OCI-LY3 (cell line): ENCODE measurements around the gene RAPGEF2.

Source experiments
- H2AFZ ChIP-seq: fragments of 200-600, 300-600 bp; shearing (Covaris generic); 2 replicates; pipeline ENCODE4 v1.6.0; 2014; ENCODE audit warnings: antibody characterized with exemption, low read depth, low read length
- H3K27ac ChIP-seq: fragments of 200-600, 300-600 bp; sonication (generic); 2 replicates; pipeline ENCODE4 v1.5.1; 2014; ENCODE audit warnings: mild to moderate bottlenecking, low read length, moderate library complexity, mixed read lengths
- H3K27me3 ChIP-seq: fragments of 200-600, 300-600 bp; sonication (generic); 2 replicates; pipeline ENCODE4 v1.6.1; 2014; ENCODE audit warnings: low read depth, low read length, mixed read lengths
- H3K36me3 ChIP-seq: fragments of 200-600, 300-600 bp; sonication (generic); replicated peaks from 2 replicates; pipeline ENCODE3; 2014; ENCODE audit warnings: low read depth, low read length, mixed read lengths
- H3K4me1 ChIP-seq: fragments of 300-600, 200-600 bp; sonication (generic); 2 replicates; pipeline ENCODE4 v1.6.1; 2014; ENCODE audit warnings: low read length, mixed read lengths
- H3K4me2 ChIP-seq: fragments of 200-600, 300-600 bp; sonication (generic); 2 replicates; pipeline ENCODE4 v1.6.1; 2014; ENCODE audit warnings: low read length, mixed read lengths
- H3K4me3 ChIP-seq: fragments of 300-600, 200-600 bp; sonication (generic); 2 replicates; pipeline ENCODE4 v1.5.1; 2014; ENCODE audit warnings: antibody characterized with exemption, mild to moderate bottlenecking, low read length, moderate library complexity
- H3K79me2 ChIP-seq: fragments of 300-600, 200-600 bp; shearing (Covaris generic); 2 replicates; pipeline ENCODE4 v1.6.1; 2014; ENCODE audit warnings: mild to moderate bottlenecking, low read length, mixed read lengths
- H3K9ac ChIP-seq: fragments of 300-600, 200-600 bp; shearing (Covaris generic); 2 replicates; pipeline ENCODE4 v1.6.0; 2014; ENCODE audit warnings: mild to moderate bottlenecking, low read length, moderate library complexity
- H3K9me3 ChIP-seq: fragments of 200-600, 300-600 bp; shearing (Covaris generic); 2 replicates; pipeline ENCODE4 v1.6.1; 2014; ENCODE audit warnings: low read length, mixed read lengths; ENCODE audit not compliant: insufficient read depth
- H4K20me1 ChIP-seq: fragments of 200-600, 300-600 bp; sonication (generic); 2 replicates; pipeline ENCODE4 v1.6.1; 2016; ENCODE audit warnings: low read length, mixed read lengths; ENCODE audit not compliant: insufficient read depth
- CTCF ChIP-seq: fragments of 200-600, 300-600 bp; sonication (generic); IDR thresholded peaks from 2 replicates; pipeline ENCODE4 v1.5.1; 2014; ENCODE audit warnings: antibody characterized with exemption, low read length, low read depth
- EZH2phosphoT487 ChIP-seq: fragments of 200-600 bp; shearing (Covaris generic); IDR thresholded peaks from 2 replicates; pipeline ENCODE4 v1.6.1; 2018; ENCODE audit warnings: antibody characterized with exemption, mixed run types, low read depth

RAPGEF2 gene

DNA sequence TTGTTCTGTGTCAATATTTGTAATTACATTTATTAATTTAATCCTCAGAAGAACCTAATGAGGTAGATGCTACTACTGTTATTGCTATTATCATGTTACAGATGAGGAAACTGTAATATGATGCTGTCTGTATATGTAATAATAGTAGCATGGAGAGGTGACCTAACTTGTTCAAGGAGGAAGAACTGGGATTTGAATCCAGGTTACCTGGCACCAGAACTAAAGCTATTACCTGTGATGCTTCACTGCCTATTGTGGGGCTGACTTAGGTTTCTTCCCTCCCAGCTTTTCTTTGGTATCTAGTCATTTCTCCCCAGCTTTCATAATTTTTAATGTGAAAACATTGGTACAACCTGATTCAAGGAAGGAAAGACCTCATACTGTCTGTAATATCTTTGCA, 43.6 kb downstream of the RAPGEF2 start:
- Histone ChIP-seq H3K27me3 (no peaks in the 10 kb centered on the region), H3K36me3 (no peaks in the 10 kb centered on the region), H3K4me2 (no peak overlapping the region), H3K9me3 (no peaks in the 10 kb centered on the region), H3K9ac (no peak overlapping the region), H3K79me2 (no peaks in the 10 kb centered on the region), H3K27ac (no peak overlapping the region), H4K20me1 (peaks cover 5% of the 10 kb centered on the region; the same call in 1 of the 2 replicates), H2AFZ (no peak overlapping the region), H3K4me1 (peaks cover 9% of the 10 kb centered on the region), H3K4me3 (no peak overlapping the region)
- TF ChIP-seq CTCF (no peak), EZH2phosphoT487 (no peak)

DNA sequence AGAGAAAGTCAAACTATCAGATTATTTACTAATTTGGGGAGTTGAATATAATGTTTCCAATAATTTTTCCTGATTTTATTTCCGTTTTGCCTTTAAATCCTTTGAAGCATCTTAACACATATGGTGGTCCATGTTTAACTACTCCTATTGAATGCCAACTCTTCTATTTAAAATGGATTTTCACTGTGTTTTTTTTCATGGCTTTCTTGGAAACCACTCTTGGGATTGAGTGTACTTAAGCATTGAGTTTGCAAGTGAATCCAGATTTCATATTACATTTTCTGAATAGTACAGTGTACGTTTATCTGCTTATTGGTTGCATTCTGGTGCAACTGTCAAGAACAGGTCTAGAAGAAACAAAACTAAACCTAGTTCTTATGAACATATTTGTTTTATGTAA, 45.6 kb downstream of the RAPGEF2 start:
- H3K9me3 ChIP-seq = no peaks in the 10 kb centered on the region
- H3K79me2 ChIP-seq = no peaks in the 10 kb centered on the region
- H3K4me1 ChIP-seq = peaks cover 9% of the 10 kb centered on the region
- H3K27ac ChIP-seq = no peak overlapping the region
- no peak overlapping the region for H2AFZ ChIP-seq
- no peak overlapping the region for H3K4me2 ChIP-seq
- no peak for TF ChIP-seq EZH2phosphoT487
- no peak for TF ChIP-seq CTCF
- H3K36me3 ChIP-seq = no peaks in the 10 kb centered on the region
- no peaks in the 10 kb centered on the region for H3K27me3 ChIP-seq
- H3K9ac ChIP-seq = no peak overlapping the region
- no peak overlapping the region for H3K4me3 ChIP-seq
- peaks cover 5% of the 10 kb centered on the region; the same call in 1 of the 2 replicates for H4K20me1 ChIP-seq

- no peaks in the 10 kb centered on the region for H3K79me2 ChIP-seq
- no peak for TF ChIP-seq EZH2phosphoT487
- no peak for TF ChIP-seq CTCF
These were observed 46.8 kb downstream of the RAPGEF2 start for GRCh38 chr4:159149666-159150065.

GRCh38 chr4:159150396-159150795, 47.5 kb downstream of the RAPGEF2 start:
- H3K36me3 ChIP-seq = no peaks in the 10 kb centered on the region
- no peaks in the 10 kb centered on the region for H3K79me2 ChIP-seq
- no peak overlapping the region for H3K4me2 ChIP-seq
- no peak overlapping the region for H3K4me3 ChIP-seq
- H3K4me1 ChIP-seq = no peaks in the 10 kb centered on the region
- TF ChIP-seq EZH2phosphoT487 (no peak), CTCF (no peak)
- no peaks in the 10 kb centered on the region for H3K9me3 ChIP-seq
- peaks cover 13% of the 10 kb centered on the region; the same call in 1 of the 2 replicates for H3K27me3 ChIP-seq
- H4K20me1 ChIP-seq = peaks cover 5% of the 10 kb centered on the region; the same call in 1 of the 2 replicates
- H3K27ac ChIP-seq = no peak overlapping the region
- H2AFZ ChIP-seq = no peak overlapping the region
- no peak overlapping the region for H3K9ac ChIP-seq

More at GRCh38 chr4:159149666-159150065, 46.8 kb downstream of the RAPGEF2 start:
- no peak overlapping the region for H2AFZ ChIP-seq
- H3K4me3 ChIP-seq = no peak overlapping the region
- no peaks in the 10 kb centered on the region; the same call in 1 of the 2 replicates for H3K4me1 ChIP-seq
- no peaks in the 10 kb centered on the region for H3K9me3 ChIP-seq
- peaks cover 5% of the 10 kb centered on the region; the same call in 1 of the 2 replicates for H4K20me1 ChIP-seq
- peaks cover 8% of the 10 kb centered on the region; the same call in 1 of the 2 replicates for H3K27me3 ChIP-seq
- no peaks in the 10 kb centered on the region for H3K36me3 ChIP-seq
- no peak overlapping the region for H3K4me2 ChIP-seq
- no peak overlapping the region for H3K9ac ChIP-seq
- no peak overlapping the region for H3K27ac ChIP-seq
